HG02588 (cell line): ENCODE measurements around the gene PUM2.

ENCODE experiments used
- ATAC-seq: cut with Tn5 transposase; IDR thresholded peaks from one replicate; pipeline ENCODE4 v1.9.1; 2021; ENCODE audit warnings: mild to moderate bottlenecking, moderate library complexity; ENCODE audit not compliant: unreplicated experiment

PUM2 gene

GRCh38 chr2:20220806-20221554 is 129.7 kb downstream of the PUM2 start:
- no peak for ATAC-seq

- no peak for ATAC-seq
These were observed 130.8 kb downstream of the PUM2 start for GRCh38 chr2:20219763-20220380.

GRCh38 chr2:20218331-20219320 is 132.0 kb downstream of the PUM2 start:
- ATAC-seq = no peak

- no peak for ATAC-seq
These were observed 133.3 kb downstream of the PUM2 start for GRCh38 chr2:20217041-20217970.

GRCh38 chr2:20216130-20217025 is 134.3 kb downstream of the PUM2 start:
- no peak for ATAC-seq

GRCh38 chr2:20215183-20216040 is 135.2 kb downstream of the PUM2 start:
- no peak for ATAC-seq

GRCh38 chr2:20214566-20215182 is 136.0 kb downstream of the PUM2 start:
- ATAC-seq = no peak

- no peak for ATAC-seq
These were observed 136.7 kb downstream of the PUM2 start for GRCh38 chr2:20213651-20214565.

- ATAC-seq = no peak
These were observed 137.7 kb downstream of the PUM2 start for GRCh38 chr2:20212871-20213503.

GRCh38 chr2:20212459-20212870 is 138.2 kb downstream of the PUM2 start:
- ATAC-seq = peak; percentile 45

GRCh38 chr2:20211860-20212458 is 138.7 kb downstream of the PUM2 start:
- no peak for ATAC-seq

GRCh38 chr2:20211420-20211819 is 139.2 kb downstream of the PUM2 start:
- no peak for ATAC-seq

- no peak for ATAC-seq
These were observed 140.2 kb downstream of the PUM2 start for GRCh38 chr2:20210462-20210861.

GRCh38 chr2:20209373-20210109 is 141.1 kb downstream of the PUM2 start:
- no peak for ATAC-seq

GRCh38 chr2:20208476-20208859 is 142.2 kb downstream of the PUM2 start:
- no peak for ATAC-seq
